Tibial nerve (tissue), 4 donors: ENCODE results near the gene CYB561A3.

Source experiments
- CTCF ChIP-seq, 5 experiments: fragments of 200-600 bp in 3 of 5; fragments of 450-650 bp in 2 of 5; sonication (generic) in 3 of 5; IDR thresholded peaks; one replicate each; pipeline ENCODE4 v1.5.1; 2016 to 2019; ENCODE audit warnings: antibody characterized with exemption in 5 of 5, mild to moderate bottlenecking in 3 of 5, moderate library complexity in 2 of 5
- EP300 ChIP-seq, 2 donors: sonication (generic); formaldehyde crosslinking; IDR thresholded peaks; one replicate each; pipeline ENCODE4 v1.6.1; 2017; ENCODE audit warnings: antibody characterized with exemption in 2 of 2, mild to moderate bottlenecking in 1 of 2
- POLR2A ChIP-seq, 2 donors: fragments of 450-650 bp; IDR thresholded peaks; one replicate each; pipeline ENCODE4 v1.6.1; 2017; ENCODE audit warnings: antibody characterized with exemption in 2 of 2, mild to moderate bottlenecking in 2 of 2, moderate library complexity in 2 of 2

- TF ChIP-seq CTCF (IDR thresholded peaks at IDR 0.05) (no peak), EP300 (IDR thresholded peaks at IDR 0.05) (no peak), POLR2A (IDR thresholded peaks at IDR 0.05) (no peak)
Observed at GRCh38 chr11:61367406-61367805, 5.7 kb upstream of the CYB561A3 start.
